ENCODE results near the gene ICA1. TPM values are rescaled to one million over a fixed set of nuclear protein-coding genes. Genes with fewer than 3 reads are reported as not detected.

The ICA1 gene
- total and polyA plus RNA-seq, 2 of the 13 experiments (the other 11 are each of a cell fraction or from before 2014, with no cell fraction given) = 0.29 TPM; not detected in 1

GRCh38 chr7:8134089-8134733 lies 127.8 kb downstream of the ICA1 start (continued):
- TF ChIP-seq, protein P1, sequence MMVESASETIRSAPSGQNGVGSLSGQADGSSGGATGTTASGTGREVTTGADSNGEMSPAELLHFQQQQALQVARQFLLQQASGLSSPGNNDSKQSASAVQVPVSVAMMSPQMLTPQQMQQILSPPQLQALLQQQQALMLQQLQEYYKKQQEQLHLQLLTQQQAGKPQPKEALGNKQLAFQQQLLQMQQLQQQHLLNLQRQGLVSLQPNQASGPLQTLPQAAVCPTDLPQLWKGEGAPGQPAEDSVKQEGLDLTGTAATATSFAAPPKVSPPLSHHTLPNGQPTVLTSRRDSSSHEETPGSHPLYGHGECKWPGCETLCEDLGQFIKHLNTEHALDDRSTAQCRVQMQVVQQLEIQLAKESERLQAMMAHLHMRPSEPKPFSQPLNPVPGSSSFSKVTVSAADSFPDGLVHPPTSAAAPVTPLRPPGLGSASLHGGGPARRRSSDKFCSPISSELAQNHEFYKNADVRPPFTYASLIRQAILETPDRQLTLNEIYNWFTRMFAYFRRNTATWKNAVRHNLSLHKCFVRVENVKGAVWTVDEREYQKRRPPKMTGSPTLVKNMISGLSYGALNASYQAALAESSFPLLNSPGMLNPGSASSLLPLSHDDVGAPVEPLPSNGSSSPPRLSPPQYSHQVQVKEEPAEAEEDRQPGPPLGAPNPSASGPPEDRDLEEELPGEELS (CRISPR knock-in tag; IDR thresholded peaks at IDR 0.05) = no peak
- TF ChIP-seq KLF13 (CRISPR knock-in tag; IDR thresholded peaks at IDR 0.05) (no peak), MAFF (IDR thresholded peaks at IDR 0.05; ENCODE audit: low read depth, low read length) (0 out of 2 replicates have a peak, but pooled peaks have one; percentile 10), PHF8 (CRISPR knock-in tag; IDR thresholded peaks at IDR 0.05) (no peak)

GRCh38 chr7:8133188-8133848 lies 128.6 kb downstream of the ICA1 start:
- H2AFZ ChIP-seq (ENCODE audit: low read length) = no peak overlapping the region
- WGBS (ENCODE audit: low lambda C conversion rate) = 42% methylated on average over 2 of the region's 2 CpGs

More at GRCh38 chr7:8133188-8133848, 128.6 kb downstream of the ICA1 start:
- no peaks in the 10 kb centered on the region for H4K20me1 ChIP-seq (ENCODE audit: insufficient read depth, low read length)
- H3K4me2 ChIP-seq (ENCODE audit: low read depth, low read length) = no peak overlapping the region
- H3K4me1 ChIP-seq (ENCODE audit: insufficient read depth, low read length) = no peaks in the 10 kb centered on the region
- intact Hi-C loops (cut with micrococcal nuclease; ENCODE audit: unreplicated experiment) = no loop called here
- no peak overlapping the region for H3K4me3 ChIP-seq (replicated peaks in 1 of 3; ENCODE audit: insufficient read depth in 1 of 3, low read depth in 2 of 3, low read length in 3 of 3)
- ChIA-PET CTCF (ENCODE audit: low intra/inter-chr PET ratio, low total read pairs) (no interaction called here), POLR2A (no interaction called here)
- ATAC-seq = no peak
- no peak overlapping the region for H3K27ac ChIP-seq (ENCODE audit: extremely low read length, insufficient read depth, low read length)
- no TSS peak for BruUV-seq (replicated peaks)
- no peaks in the 10 kb centered on the region for H3K79me2 ChIP-seq (ENCODE audit: insufficient read depth, low read length)
- no peak overlapping the region for H3K9ac ChIP-seq (ENCODE audit: insufficient read depth, low read depth, low read length)
- no peak for FAIRE-seq
- H3K36me3 ChIP-seq (replicated peaks in 1 of 2; ENCODE audit: control insufficient read depth in 1 of 2, insufficient read depth in 2 of 2, low read length in 2 of 2) = no peaks in the 10 kb centered on the region
- no peaks in the 10 kb centered on the region; a peak in 1 of 5 replicates for H3K27me3 ChIP-seq (ENCODE audit: control insufficient read depth in 1 of 2, insufficient read depth in 2 of 2, low read length in 2 of 2)
- no peaks in the 10 kb centered on the region for H3K9me3 ChIP-seq (ENCODE audit: low read length)
- no peak for TF ChIP-seq ZNF333 (CRISPR knock-in tag; IDR thresholded peaks at IDR 0.05; ENCODE audit: borderline replicate concordance)
- no peak for TF ChIP-seq STAT5B (CRISPR knock-in tag; IDR thresholded peaks at IDR 0.05)
- no peak for TF ChIP-seq GABPB1 (CRISPR knock-in tag; IDR thresholded peaks at IDR 0.05)
- no peak for TF ChIP-seq ZNF292 (CRISPR knock-in tag; IDR thresholded peaks at IDR 0.05; ENCODE audit: borderline replicate concordance, low read depth)
- no peak for TF ChIP-seq MBD4 (IDR thresholded peaks at IDR 0.05; ENCODE audit: borderline replicate concordance, low read length)
- TF ChIP-seq CEBPB (IDR thresholded peaks at IDR 0.05; ENCODE audit: borderline replicate concordance, low read depth, low read length) = no peak
- no peak for TF ChIP-seq NR1H2 (CRISPR knock-in tag; IDR thresholded peaks at IDR 0.05; ENCODE audit: borderline replicate concordance, low read depth)
- no peak for TF ChIP-seq ATRX (CRISPR knock-in tag; IDR thresholded peaks at IDR 0.05; ENCODE audit: borderline replicate concordance)
- TF ChIP-seq PHF20 (CRISPR knock-in tag; IDR thresholded peaks at IDR 0.05) = no peak
- DNase-seq (ENCODE audit: low spot score) = no peak
- in situ Hi-C loops (cut with HindIII; ENCODE audit: extremely low pct_ligation_motif_present, low pct_unique_long_range_greater_than_20kb) = no loop called here
